A549 (cell line): ENCODE measurements around the gene IGF2R. TPM values are rescaled to one million over a fixed set of nuclear protein-coding genes. Genes with fewer than 3 reads are reported as not detected.

Experiments
- ATAC-seq, 2 experiments: fragments of 200-7000 bp in 1 of 2; fragments of >200 bp in 1 of 2; cut with Nextera tagmentation in 1 of 2; cut with Tn5 transposase in 1 of 2; 3 replicates each; pipeline versions ENCODE4 v1.8.0 to v1.9.1; 2018 to 2020; ENCODE audit warnings: mild to moderate bottlenecking in 1 of 2, moderate library complexity in 1 of 2
- CTCF ChIA-PET: fragments of 300-600 bp; sonication (Branson Sonifier 250); formaldehyde crosslinking; extraction: SDS; loops from one replicate; lab custom pipeline; 2021; ENCODE audit warnings: antibody characterized with exemption, inconsistent platforms; lab: Yijun Ruan, JAX
- POLR2A ChIA-PET: fragments of 350-600 bp; formaldehyde crosslinking; extraction: SDS; loops from one replicate; lab custom pipeline; 2021; ENCODE audit warnings: antibody characterized with exemption, inconsistent platforms; lab: Yijun Ruan, JAX
- DNase-seq, 2 experiments: peaks; one replicate each; pipeline versions ENCODE4 v3.0.0 to v3.0.0-alpha.2; 2011 to 2016; ENCODE audit warnings: low read depth in 1 of 2, low spot score in 1 of 2
- FAIRE-seq: peaks from 2 replicates; lab custom pipeline; 2011; peaks lifted over from hg19 to GRCh38; lab: Jason Lieb, UNC
- H3K27ac ChIP-seq, 2 experiments: fragments of >200 bp; sonication (Bioruptor Twin); formaldehyde crosslinking; 3 replicates each; pipeline ENCODE4 v1.5.1; 2016 to 2017
- H3K4me1 ChIP-seq: fragments of >200 bp; sonication (Bioruptor Twin); formaldehyde crosslinking; 3 replicates; pipeline ENCODE4 v1.6.1; 2016
- H3K4me2 ChIP-seq: fragments of >200 bp; sonication (Bioruptor Twin); formaldehyde crosslinking; 3 replicates; pipeline ENCODE4 v1.6.1; 2016
- H3K4me3 ChIP-seq: fragments of >200 bp; sonication (Bioruptor Twin); formaldehyde crosslinking; 3 replicates; pipeline ENCODE4 v1.5.1; 2016
- H3K9me3 ChIP-seq: fragments of >200 bp; sonication (Bioruptor Twin); formaldehyde crosslinking; 3 replicates; pipeline ENCODE4 v1.6.1; 2016
- BCL3 ChIP-seq: fragments of >200 bp; sonication (Bioruptor Twin); formaldehyde crosslinking; IDR thresholded peaks from 3 replicates; pipeline ENCODE4 v1.6.1; 2016
- CBX8 ChIP-seq: fragments of 200-600 bp; sonication (generic); IDR thresholded peaks from 2 replicates; pipeline ENCODE4 v1.6.1; 2016
- CHD4 ChIP-seq: fragments of 200-600 bp; sonication (generic); IDR thresholded peaks from 2 replicates; pipeline ENCODE4 v1.6.1; 2016; ENCODE audit warnings: antibody characterized with exemption, mild to moderate bottlenecking, borderline replicate concordance
- FOSB ChIP-seq: fragments of 250-450 bp; sonication (Bioruptor Pico); IDR thresholded peaks from 2 replicates; pipeline ENCODE4 v1.5.0; 2020; ENCODE audit warnings: mild to moderate bottlenecking, moderate library complexity
- FOSL2 ChIP-seq, 2 experiments: fragments of 450-650 bp in 1 of 2; fragments of >200 bp in 1 of 2; sonication (Bioruptor Twin) in 1 of 2; formaldehyde crosslinking; IDR thresholded peaks; 2 replicates each; pipeline versions ENCODE4 v1.5.0 to v1.6.1; 2016 to 2020; ENCODE audit warnings: mild to moderate bottlenecking in 1 of 2, moderate library complexity in 1 of 2
- GATA3 ChIP-seq: IDR thresholded peaks from 2 replicates; pipeline ENCODE4 v1.6.1; 2012; ENCODE audit warnings: borderline replicate concordance
- HDAC2 ChIP-seq: fragments of 200-600 bp; sonication (generic); IDR thresholded peaks from 2 replicates; pipeline ENCODE4 v1.6.1; 2016
- HEYL ChIP-seq: fragments of 250-450 bp; sonication (Bioruptor Pico); IDR thresholded peaks from 2 replicates; pipeline ENCODE4 v1.8.0; 2021; ENCODE audit warnings: mild to moderate bottlenecking, moderate library complexity
- HOXA7 ChIP-seq: fragments of 250-450 bp; sonication (Bioruptor Pico); IDR thresholded peaks from 2 replicates; pipeline ENCODE4 v1.5.0; 2020; ENCODE audit warnings: mild to moderate bottlenecking, moderate library complexity
- HOXB5 ChIP-seq: fragments of 250-450 bp; sonication (Bioruptor Pico); IDR thresholded peaks from 2 replicates; pipeline ENCODE4 v1.5.0; 2020; ENCODE audit warnings: mild to moderate bottlenecking, moderate library complexity
- KDM5A ChIP-seq: fragments of 200-600 bp; sonication (generic); IDR thresholded peaks from 2 replicates; pipeline ENCODE4 v1.6.1; 2016; ENCODE audit warnings: antibody characterized with exemption, mild to moderate bottlenecking
- MAZ ChIP-seq: fragments of 150-350 bp; IDR thresholded peaks from 2 replicates; pipeline ENCODE4 v1.6.1; 2014; ENCODE audit warnings: antibody characterized with exemption, low read depth, low read length, borderline replicate concordance
- NPAS2 ChIP-seq: fragments of 250-450 bp; sonication (Bioruptor Pico); IDR thresholded peaks from 2 replicates; pipeline ENCODE4 v1.8.0; 2022; ENCODE audit warnings: mild to moderate bottlenecking, moderate library complexity, borderline replicate concordance
- NR3C1 ChIP-seq: fragments of >200 bp; sonication (Bioruptor Twin); formaldehyde crosslinking; IDR thresholded peaks from 3 replicates; pipeline ENCODE4 v1.6.1; 2017
- RFX5 ChIP-seq: fragments of 450-650 bp; IDR thresholded peaks from 2 replicates; pipeline ENCODE4 v1.7.1; 2014; ENCODE audit warnings: antibody characterized with exemption, mild to moderate bottlenecking, moderate library complexity
- TFCP2L1 ChIP-seq: fragments of 250-450 bp; sonication (Bioruptor Pico); IDR thresholded peaks from 2 replicates; pipeline ENCODE4 v1.5.0; 2021; ENCODE audit warnings: mild to moderate bottlenecking
- ZC3H11A ChIP-seq: fragments of 450-650 bp; IDR thresholded peaks from 2 replicates; pipeline ENCODE4 v1.6.1; 2014; ENCODE audit warnings: antibody characterized with exemption, mild to moderate bottlenecking
- ZFP36 ChIP-seq: fragments of 450-650 bp; IDR thresholded peaks from 2 replicates; pipeline ENCODE4 v1.6.1; 2014; ENCODE audit warnings: borderline replicate concordance; ENCODE audit not compliant: partially characterized antibody
- ZNF302 ChIP-seq: fragments of 250-450 bp; sonication (Bioruptor Pico); IDR thresholded peaks from 2 replicates; pipeline ENCODE4 v1.9.0; 2021; ENCODE audit warnings: inconsistent platforms, mild to moderate bottlenecking, moderate library complexity
- WGBS: methylation state at CpG from one replicate; pipeline ENCODE4 v1.1.6; 2017; ENCODE audit errors: missing lambda C conversion rate; 5-methylcytosine and 5-hydroxymethylcytosine counted together
- polyA plus RNA-seq, 4 experiments: library from polyadenylated mRNA; depleted of rRNA in 3 of 4; stranded (reverse); fragments of >200 nt; fragmentation: RNase III in 1 of 4; extraction: RNeasy Plus Mini Kit Qiagen cat#74134 plus additional on column Dnase treatment in 1 of 4; gene quantifications; 2 replicates in 3 of 4; 3 replicates in 1 of 4; pipeline ENCODE4 v1.2.3, GENCODE V29; 2011 to 2017
- TF ChIP-seq, protein P1 (sequence below): fragments of >200 bp; sonication (Bioruptor Twin); formaldehyde crosslinking; IDR thresholded peaks from 2 replicates; pipeline ENCODE4 v1.6.1; 2016
- TF ChIP-seq, protein P2 (sequence below): fragments of >200 bp; sonication (Bioruptor Twin); formaldehyde crosslinking; IDR thresholded peaks from 3 replicates; pipeline ENCODE4 v1.5.1; 2016
- TF ChIP-seq, protein P3 (sequence below): IDR thresholded peaks from 2 replicates; pipeline ENCODE4 v1.6.1; 2012

IGF2R gene
- polyA plus RNA-seq, 2 of the 4 experiments (the other 2 are of a cell fraction) = 17.6 to 24.9 TPM

- Histone ChIP-seq H3K27ac (no peak overlapping the region), H3K4me1 (no peaks in the 10 kb centered on the region), H3K4me3 (no peak overlapping the region), H3K9me3 (no peaks in the 10 kb centered on the region), H3K4me2 (no peak overlapping the region)
- ChIA-PET CTCF (interaction anchor here (0.7 to 1.0 kb wide), 2 partner anchors 87 to 219 kb away, joined by 3 read pairs; no protein-coding TSS in a partner anchor), POLR2A (no interaction called here)
- 98% methylated on average over 7 of the region's 8 CpGs for WGBS
- ATAC-seq = no peak
- TF ChIP-seq CHD4 = no peak
- no peak for TF ChIP-seq KDM5A
- no peak for TF ChIP-seq HEYL (CRISPR knock-in tag)
- TF ChIP-seq HOXA7 (CRISPR knock-in tag) = no peak
- no peak for TF ChIP-seq CBX8
- TF ChIP-seq FOSB (CRISPR knock-in tag) = no peak
- TF ChIP-seq, protein P1, sequence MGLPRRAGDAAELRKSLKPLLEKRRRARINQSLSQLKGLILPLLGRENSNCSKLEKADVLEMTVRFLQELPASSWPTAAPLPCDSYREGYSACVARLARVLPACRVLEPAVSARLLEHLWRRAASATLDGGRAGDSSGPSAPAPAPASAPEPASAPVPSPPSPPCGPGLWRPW = no peak
- TF ChIP-seq RFX5 = no peak
- TF ChIP-seq NR3C1 = no peak
- TF ChIP-seq NPAS2 (CRISPR knock-in tag) = no peak
- TF ChIP-seq ZNF302 (CRISPR knock-in tag) = no peak
- TF ChIP-seq HDAC2 = no peak
- TF ChIP-seq ZC3H11A = no peak
- TF ChIP-seq MAZ = no peak
- no peak for TF ChIP-seq GATA3
- TF ChIP-seq, protein P2, sequence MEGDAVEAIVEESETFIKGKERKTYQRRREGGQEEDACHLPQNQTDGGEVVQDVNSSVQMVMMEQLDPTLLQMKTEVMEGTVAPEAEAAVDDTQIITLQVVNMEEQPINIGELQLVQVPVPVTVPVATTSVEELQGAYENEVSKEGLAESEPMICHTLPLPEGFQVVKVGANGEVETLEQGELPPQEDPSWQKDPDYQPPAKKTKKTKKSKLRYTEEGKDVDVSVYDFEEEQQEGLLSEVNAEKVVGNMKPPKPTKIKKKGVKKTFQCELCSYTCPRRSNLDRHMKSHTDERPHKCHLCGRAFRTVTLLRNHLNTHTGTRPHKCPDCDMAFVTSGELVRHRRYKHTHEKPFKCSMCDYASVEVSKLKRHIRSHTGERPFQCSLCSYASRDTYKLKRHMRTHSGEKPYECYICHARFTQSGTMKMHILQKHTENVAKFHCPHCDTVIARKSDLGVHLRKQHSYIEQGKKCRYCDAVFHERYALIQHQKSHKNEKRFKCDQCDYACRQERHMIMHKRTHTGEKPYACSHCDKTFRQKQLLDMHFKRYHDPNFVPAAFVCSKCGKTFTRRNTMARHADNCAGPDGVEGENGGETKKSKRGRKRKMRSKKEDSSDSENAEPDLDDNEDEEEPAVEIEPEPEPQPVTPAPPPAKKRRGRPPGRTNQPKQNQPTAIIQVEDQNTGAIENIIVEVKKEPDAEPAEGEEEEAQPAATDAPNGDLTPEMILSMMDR = no peak
- TF ChIP-seq BCL3 = no peak
- no peak for DNase-seq
- FAIRE-seq = no peak
These were observed 113.7 kb downstream of the IGF2R start for GRCh38 chr6:160082627-160083026.

- POLR2A ChIA-PET = no interaction called here
These were observed 115.4 kb downstream of the IGF2R start for GRCh38 chr6:160084198-160084776.

More at GRCh38 chr6:160084198-160084776, 115.4 kb downstream of the IGF2R start:
- FAIRE-seq = no peak
- Histone ChIP-seq H3K4me3 (no peak overlapping the region), H3K27ac (no peak overlapping the region), H3K4me2 (no peak overlapping the region), H3K9me3 (no peaks in the 10 kb centered on the region), H3K4me1 (0 out of 3 replicates have a peak, but pooled peaks cover 3% of the 10 kb centered on the region)
- CTCF ChIA-PET = interaction anchor here (0.6 to 5.8 kb wide), 6 partner anchors 10 to 449 kb away, joined by 3 to 61 read pairs (median 5); no protein-coding TSS in a partner anchor
- no peak for ATAC-seq
- 95% methylated on average over 18 of the region's 18 CpGs for WGBS
- TF ChIP-seq RFX5 (no peak), ZFP36 (no peak), HOXB5 (CRISPR knock-in tag) (no peak), FOSL2 (IDR thresholded peaks at IDR 0.05) (no peak), FOSL2 (CRISPR knock-in tag; IDR thresholded peaks at IDR 0.05) (no peak), TFCP2L1 (no peak), ZC3H11A (no peak)
- TF ChIP-seq, protein P3, sequence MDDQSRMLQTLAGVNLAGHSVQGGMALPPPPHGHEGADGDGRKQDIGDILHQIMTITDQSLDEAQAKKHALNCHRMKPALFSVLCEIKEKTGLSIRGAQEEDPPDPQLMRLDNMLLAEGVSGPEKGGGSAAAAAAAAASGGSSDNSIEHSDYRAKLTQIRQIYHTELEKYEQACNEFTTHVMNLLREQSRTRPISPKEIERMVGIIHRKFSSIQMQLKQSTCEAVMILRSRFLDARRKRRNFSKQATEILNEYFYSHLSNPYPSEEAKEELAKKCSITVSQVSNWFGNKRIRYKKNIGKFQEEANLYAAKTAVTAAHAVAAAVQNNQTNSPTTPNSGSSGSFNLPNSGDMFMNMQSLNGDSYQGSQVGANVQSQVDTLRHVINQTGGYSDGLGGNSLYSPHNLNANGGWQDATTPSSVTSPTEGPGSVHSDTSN = no peak
- no peak for DNase-seq
